ENCODE data around the gene KPNA3. TPM values are rescaled to one million over a fixed set of nuclear protein-coding genes. Genes with fewer than 3 reads are reported as not detected.

The KPNA3 gene
- total and polyA plus RNA-seq, 2 donors (not counting 3 experiments of a cell fraction or from before 2014, with no cell fraction given) = 19.6 to 60.4 TPM

GRCh38 chr13:49746111-49746510 lies 46.4 kb downstream of the KPNA3 start:
- H3K79me2 ChIP-seq (ENCODE audit: control insufficient read depth, insufficient read depth, low read length) = peaks cover 36% of the 10 kb centered on the region
- ChIA-PET POLR2A (no interaction called here), CTCF (no interaction called here)
- no peaks in the 10 kb centered on the region for H3K4me1 ChIP-seq (ENCODE audit: control insufficient read depth, extremely low read depth, insufficient read depth, low read length)
- no peak overlapping the region for H3K9ac ChIP-seq (replicated peaks; ENCODE audit: extremely low read depth, insufficient read depth, low read length)
- no peaks in the 10 kb centered on the region for H3K27me3 ChIP-seq (ENCODE audit: control insufficient read depth in 2 of 2, insufficient read depth in 2 of 2, low read length in 2 of 2)
- no peaks in the 10 kb centered on the region for H3K36me3 ChIP-seq (ENCODE audit: control insufficient read depth in 2 of 2, extremely low read depth in 1 of 2, insufficient read depth in 2 of 2, low read length in 2 of 2)
- TF ChIP-seq EZH2 (IDR thresholded peaks at IDR 0.05; ENCODE audit: borderline replicate concordance, low read depth, low read length, severe bottlenecking) = no peak
- no peak for TF ChIP-seq POLR2AphosphoS5 (IDR thresholded peaks at IDR 0.05; ENCODE audit: insufficient read depth, low read depth, low read length)
- TF ChIP-seq JUN (IDR thresholded peaks at IDR 0.05; ENCODE audit: borderline replicate concordance, insufficient read depth, insufficient read length, low read depth) = no peak
- TF ChIP-seq GATA2 (IDR thresholded peaks at IDR 0.05; ENCODE audit: insufficient read depth, insufficient read length, low read depth, low read length) = no peak
- no peak for TF ChIP-seq POLR2A (IDR thresholded peaks at IDR 0.05; ENCODE audit: low read depth, low read length)
- no peak for TF ChIP-seq MYC (IDR thresholded peaks at IDR 0.05; ENCODE audit: low read depth, low read length)
- H3K4me3 ChIP-seq (replicated peaks in 1 of 3; ENCODE audit: insufficient read depth in 1 of 3, low read depth in 1 of 3, low read length in 3 of 3) = no peak overlapping the region
- no peaks in the 10 kb centered on the region for H3K9me3 ChIP-seq (replicated peaks; ENCODE audit: control insufficient read depth, insufficient read depth, low read length)
- H4K20me1 ChIP-seq (replicated peaks; ENCODE audit: control insufficient read depth, extremely low read depth, insufficient read depth, low read length) = peaks cover 8% of the 10 kb centered on the region
- no peak overlapping the region for H2AFZ ChIP-seq (ENCODE audit: low read depth, low read length)
- FAIRE-seq (no peak), DNase-seq (ENCODE audit: low read depth, low spot score) (no peak)
- no peaks in the 10 kb centered on the region for H3K9me1 ChIP-seq (replicated peaks; ENCODE audit: control insufficient read depth, extremely low read depth, insufficient read depth, low read length)
- no TSS peak for BruUV-seq (replicated peaks)
- dilution Hi-C loops (cut with MboI; ENCODE audit: extremely low pct_ligation_motif_present, low sequenced_read_pairs) = no loop called here
- H3K4me2 ChIP-seq (ENCODE audit: insufficient read depth, low read length) = no peak overlapping the region
- intact Hi-C loops (cut with micrococcal nuclease) = no loop called here
- no peak overlapping the region for H3K27ac ChIP-seq (ENCODE audit: insufficient read depth, low read depth, low read length)

- DNase-seq (ENCODE audit: low read depth, low spot score) (no peak), FAIRE-seq (no peak)
- ChIA-PET POLR2A (no interaction called here), CTCF (no interaction called here)
- no peak overlapping the region for H3K27ac ChIP-seq (ENCODE audit: insufficient read depth, low read depth, low read length)
- intact Hi-C loops (cut with micrococcal nuclease) (no loop called here), dilution Hi-C loops (cut with MboI; ENCODE audit: extremely low pct_ligation_motif_present, low sequenced_read_pairs) (no loop called here)
- H3K9ac ChIP-seq (replicated peaks; ENCODE audit: extremely low read depth, insufficient read depth, low read length) = no peak overlapping the region
- no peak overlapping the region for H3K4me3 ChIP-seq (replicated peaks in 1 of 3; ENCODE audit: insufficient read depth in 1 of 3, low read depth in 1 of 3, low read length in 3 of 3)
- TF ChIP-seq MAX (IDR thresholded peaks at IDR 0.05; ENCODE audit: insufficient read depth, insufficient read length) (no peak), CTCF (IDR thresholded peaks at IDR 0.05; ENCODE audit: extremely low read depth in 1 of 2, insufficient read depth in 1 of 2, low read depth in 1 of 2, low read length in 2 of 2) (no peak), JUN (IDR thresholded peaks at IDR 0.05; ENCODE audit: borderline replicate concordance, insufficient read depth, insufficient read length, low read depth) (no peak), MYC (IDR thresholded peaks at IDR 0.05; ENCODE audit: low read depth, low read length) (no peak), POLR2A (IDR thresholded peaks at IDR 0.05; ENCODE audit: low read depth, low read length) (no peak), FOS (IDR thresholded peaks at IDR 0.05; ENCODE audit: borderline replicate concordance, insufficient read depth, low read length) (no peak), GATA2 (IDR thresholded peaks at IDR 0.05; ENCODE audit: insufficient read depth, insufficient read length, low read depth, low read length) (no peak)
- H3K79me2 ChIP-seq (ENCODE audit: control insufficient read depth, insufficient read depth, low read length) = no peaks in the 10 kb centered on the region
- no peaks in the 10 kb centered on the region for H3K9me3 ChIP-seq (replicated peaks; ENCODE audit: control insufficient read depth, insufficient read depth, low read length)
- no peaks in the 10 kb centered on the region for H3K27me3 ChIP-seq (ENCODE audit: control insufficient read depth in 2 of 2, insufficient read depth in 2 of 2, low read length in 2 of 2)
- H3K36me3 ChIP-seq (ENCODE audit: control insufficient read depth in 2 of 2, extremely low read depth in 1 of 2, insufficient read depth in 2 of 2, low read length in 2 of 2) = peaks cover 0 to 2% of the 10 kb centered on the region in 2 experiments
- no peak overlapping the region for H2AFZ ChIP-seq (ENCODE audit: low read depth, low read length)
- no peaks in the 10 kb centered on the region for H3K9me1 ChIP-seq (replicated peaks; ENCODE audit: control insufficient read depth, extremely low read depth, insufficient read depth, low read length)
- no TSS peak for BruUV-seq (replicated peaks)
- H3K4me1 ChIP-seq (ENCODE audit: control insufficient read depth, extremely low read depth, insufficient read depth, low read length) = no peaks in the 10 kb centered on the region
- H3K4me2 ChIP-seq (ENCODE audit: insufficient read depth, low read length) = no peak overlapping the region
- no peaks in the 10 kb centered on the region for H4K20me1 ChIP-seq (replicated peaks; ENCODE audit: control insufficient read depth, extremely low read depth, insufficient read depth, low read length)
These were observed 51.6 kb downstream of the KPNA3 start for GRCh38 chr13:49740870-49741269.
